ENCODE data around the gene SERINC5.
A peak's percentile ranks its signal among the peaks of the same experiment; 100 is the strongest.

Gene SERINC5

DNA sequence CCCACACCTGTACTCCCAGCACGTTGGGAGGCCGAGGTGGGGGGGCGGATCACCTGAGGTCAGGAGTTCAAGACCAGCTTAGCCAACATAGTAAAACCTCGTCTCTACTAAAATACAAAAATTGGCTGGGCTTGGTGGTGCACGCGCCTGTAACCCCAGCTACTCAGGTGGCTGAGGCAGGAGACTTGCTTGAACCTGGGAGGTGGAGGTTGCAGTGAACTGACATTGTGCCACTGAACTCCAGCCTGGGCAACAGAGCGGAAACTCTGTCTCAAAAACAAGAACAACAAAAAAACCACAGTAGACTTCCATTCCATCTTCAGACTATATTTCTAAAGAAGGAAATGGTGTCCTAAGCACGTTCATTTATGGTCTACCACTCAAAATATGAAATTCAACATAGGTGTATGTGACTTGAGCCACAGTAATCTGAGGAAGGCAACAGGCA, 14.2 kb upstream of the SERINC5 start:
- Histone ChIP-seq H3K27ac (replicated peaks) (peak overlapping the region; percentile 55), H3K4me3 (replicated peaks; ENCODE audit: insufficient read depth, low read length) (no peak overlapping the region), H3K27me3 (ENCODE audit: insufficient read depth, poor library complexity, severe bottlenecking) (no peaks in the 10 kb centered on the region)
- TF ChIP-seq POLR2AphosphoS5 (IDR thresholded peaks at IDR 0.05; ENCODE audit: low read depth) (no peak), SPI1 (IDR thresholded peaks at IDR 0.05; ENCODE audit: borderline replicate concordance, low read depth) (no peak), GABPA (IDR thresholded peaks at IDR 0.05; ENCODE audit: low read depth) (no peak)
- TF ChIP-seq, protein P1, sequence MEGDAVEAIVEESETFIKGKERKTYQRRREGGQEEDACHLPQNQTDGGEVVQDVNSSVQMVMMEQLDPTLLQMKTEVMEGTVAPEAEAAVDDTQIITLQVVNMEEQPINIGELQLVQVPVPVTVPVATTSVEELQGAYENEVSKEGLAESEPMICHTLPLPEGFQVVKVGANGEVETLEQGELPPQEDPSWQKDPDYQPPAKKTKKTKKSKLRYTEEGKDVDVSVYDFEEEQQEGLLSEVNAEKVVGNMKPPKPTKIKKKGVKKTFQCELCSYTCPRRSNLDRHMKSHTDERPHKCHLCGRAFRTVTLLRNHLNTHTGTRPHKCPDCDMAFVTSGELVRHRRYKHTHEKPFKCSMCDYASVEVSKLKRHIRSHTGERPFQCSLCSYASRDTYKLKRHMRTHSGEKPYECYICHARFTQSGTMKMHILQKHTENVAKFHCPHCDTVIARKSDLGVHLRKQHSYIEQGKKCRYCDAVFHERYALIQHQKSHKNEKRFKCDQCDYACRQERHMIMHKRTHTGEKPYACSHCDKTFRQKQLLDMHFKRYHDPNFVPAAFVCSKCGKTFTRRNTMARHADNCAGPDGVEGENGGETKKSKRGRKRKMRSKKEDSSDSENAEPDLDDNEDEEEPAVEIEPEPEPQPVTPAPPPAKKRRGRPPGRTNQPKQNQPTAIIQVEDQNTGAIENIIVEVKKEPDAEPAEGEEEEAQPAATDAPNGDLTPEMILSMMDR (IDR thresholded peaks at IDR 0.05; ENCODE audit: insufficient read depth, low read length), result no peak
- TF ChIP-seq, protein P2, sequence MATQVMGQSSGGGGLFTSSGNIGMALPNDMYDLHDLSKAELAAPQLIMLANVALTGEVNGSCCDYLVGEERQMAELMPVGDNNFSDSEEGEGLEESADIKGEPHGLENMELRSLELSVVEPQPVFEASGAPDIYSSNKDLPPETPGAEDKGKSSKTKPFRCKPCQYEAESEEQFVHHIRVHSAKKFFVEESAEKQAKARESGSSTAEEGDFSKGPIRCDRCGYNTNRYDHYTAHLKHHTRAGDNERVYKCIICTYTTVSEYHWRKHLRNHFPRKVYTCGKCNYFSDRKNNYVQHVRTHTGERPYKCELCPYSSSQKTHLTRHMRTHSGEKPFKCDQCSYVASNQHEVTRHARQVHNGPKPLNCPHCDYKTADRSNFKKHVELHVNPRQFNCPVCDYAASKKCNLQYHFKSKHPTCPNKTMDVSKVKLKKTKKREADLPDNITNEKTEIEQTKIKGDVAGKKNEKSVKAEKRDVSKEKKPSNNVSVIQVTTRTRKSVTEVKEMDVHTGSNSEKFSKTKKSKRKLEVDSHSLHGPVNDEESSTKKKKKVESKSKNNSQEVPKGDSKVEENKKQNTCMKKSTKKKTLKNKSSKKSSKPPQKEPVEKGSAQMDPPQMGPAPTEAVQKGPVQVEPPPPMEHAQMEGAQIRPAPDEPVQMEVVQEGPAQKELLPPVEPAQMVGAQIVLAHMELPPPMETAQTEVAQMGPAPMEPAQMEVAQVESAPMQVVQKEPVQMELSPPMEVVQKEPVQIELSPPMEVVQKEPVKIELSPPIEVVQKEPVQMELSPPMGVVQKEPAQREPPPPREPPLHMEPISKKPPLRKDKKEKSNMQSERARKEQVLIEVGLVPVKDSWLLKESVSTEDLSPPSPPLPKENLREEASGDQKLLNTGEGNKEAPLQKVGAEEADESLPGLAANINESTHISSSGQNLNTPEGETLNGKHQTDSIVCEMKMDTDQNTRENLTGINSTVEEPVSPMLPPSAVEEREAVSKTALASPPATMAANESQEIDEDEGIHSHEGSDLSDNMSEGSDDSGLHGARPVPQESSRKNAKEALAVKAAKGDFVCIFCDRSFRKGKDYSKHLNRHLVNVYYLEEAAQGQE (IDR thresholded peaks at IDR 0.05; ENCODE audit: insufficient replicate concordance, low read depth), result no peak
- DNase-seq (ENCODE audit: low read depth in 1 of 2, low spot score in 1 of 2), result peak in 1 of 2 experiments; percentile 10

DNA sequence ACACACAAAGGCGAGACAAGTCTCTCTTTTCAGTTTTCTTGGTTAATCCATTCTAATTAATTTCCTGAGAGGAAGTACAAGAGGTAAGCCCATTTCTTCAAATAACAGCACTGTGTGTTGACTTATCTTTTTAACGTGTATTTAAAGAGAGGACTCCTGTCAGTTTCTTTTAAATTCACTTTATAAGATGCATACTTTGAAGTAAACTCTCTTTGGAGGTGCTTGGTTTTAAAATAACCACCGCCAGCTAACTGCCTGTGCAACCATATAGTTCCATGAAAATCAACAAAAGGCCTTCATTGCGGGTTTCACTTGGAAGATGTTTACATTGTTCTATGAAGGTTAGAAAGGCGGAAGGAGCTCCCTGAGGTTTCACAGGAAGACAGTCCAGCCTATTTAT, 13.1 kb upstream of the SERINC5 start:
- Histone ChIP-seq H3K27ac (replicated peaks) (no peak overlapping the region), H3K27me3 (ENCODE audit: insufficient read depth, poor library complexity, severe bottlenecking) (no peaks in the 10 kb centered on the region), H3K4me3 (replicated peaks; ENCODE audit: insufficient read depth, low read length) (no peak overlapping the region)
- DNase-seq (ENCODE audit: low read depth in 1 of 2, low spot score in 1 of 2), result no peak
- TF ChIP-seq, protein P2 (IDR thresholded peaks at IDR 0.05; ENCODE audit: insufficient replicate concordance, low read depth), result no peak
- no peak for TF ChIP-seq SPI1 (IDR thresholded peaks at IDR 0.05; ENCODE audit: borderline replicate concordance, low read depth)
- no peak for TF ChIP-seq GABPA (IDR thresholded peaks at IDR 0.05; ENCODE audit: low read depth)
- TF ChIP-seq, protein P1 (IDR thresholded peaks at IDR 0.05; ENCODE audit: insufficient read depth, low read length), result no peak
- TF ChIP-seq POLR2AphosphoS5 (IDR thresholded peaks at IDR 0.05; ENCODE audit: low read depth), result no peak

DNA sequence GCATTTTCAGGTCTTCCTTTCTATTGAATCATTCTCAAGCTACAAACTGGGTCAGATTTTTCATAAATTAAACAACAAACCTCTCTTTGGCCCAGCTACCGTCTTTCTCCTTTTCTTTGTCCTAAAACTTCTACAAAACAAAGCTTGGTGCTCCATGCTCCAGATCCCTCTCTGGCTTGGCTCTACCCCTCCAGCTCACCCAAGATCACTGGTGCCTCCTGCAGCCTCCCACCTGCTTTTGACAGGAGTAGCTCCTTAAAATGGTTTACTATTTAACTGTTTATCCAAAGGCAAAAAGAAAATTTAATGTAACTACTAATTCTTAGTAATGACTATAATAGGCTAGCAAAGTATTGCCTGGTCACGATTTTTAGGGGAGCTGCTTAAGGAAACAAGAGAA, 10.7 kb upstream of the SERINC5 start:
- Histone ChIP-seq H3K4me3 (replicated peaks; ENCODE audit: insufficient read depth, low read length) (no peak overlapping the region), H3K27ac (replicated peaks) (no peak overlapping the region), H3K27me3 (ENCODE audit: insufficient read depth, poor library complexity, severe bottlenecking) (no peaks in the 10 kb centered on the region)
- TF ChIP-seq, protein P1 (IDR thresholded peaks at IDR 0.05; ENCODE audit: insufficient read depth, low read length), result no peak
- no peak for TF ChIP-seq GABPA (IDR thresholded peaks at IDR 0.05; ENCODE audit: low read depth)
- TF ChIP-seq POLR2AphosphoS5 (IDR thresholded peaks at IDR 0.05; ENCODE audit: low read depth), result no peak
- TF ChIP-seq SPI1 (IDR thresholded peaks at IDR 0.05; ENCODE audit: borderline replicate concordance, low read depth), result no peak
- TF ChIP-seq, protein P2 (IDR thresholded peaks at IDR 0.05; ENCODE audit: insufficient replicate concordance, low read depth), result no peak
- no peak for DNase-seq (ENCODE audit: low read depth in 1 of 2, low spot score in 1 of 2)
